Heart left ventricle (tissue), 13 donors: ENCODE measurements around the gene PLIN5.

Experiments
- POLR2A ChIP-seq, 2 donors: fragments of 450-650 bp; IDR thresholded peaks; one replicate each; pipeline ENCODE4 v1.6.1; 2017; ENCODE audit warnings: antibody characterized with exemption in 2 of 2, mild to moderate bottlenecking in 2 of 2, moderate library complexity in 2 of 2
- TF ChIP-seq, protein P1 (sequence below), 12 donors: fragments of 200-600 bp; sonication (generic) in 4 of 12; IDR thresholded peaks; one replicate each; pipeline versions ENCODE4 v1.5.0 to v1.8.0; 2018 to 2022; ENCODE audit warnings: antibody characterized with exemption in 12 of 12, mild to moderate bottlenecking in 5 of 12
- donor health status: ischemic (EF 13 %, LVEDD 7.1; RV severe dilation, severe dysfunction).
- donor health status: DM: no; HTN: yes; CAD: no.
- donor health status: DM: no; HTN: no; CAD: no.
- donor health status: ischemic (EF 25% LVEDD 6.9; RV normal size, moderate dysfunction).
- donor health status: ischemic (EF 25% LVEDD 5.7; RV mildly dilated, moderate dysfunction).
- donor health status: ischemic (EF 35%, LVEDD 5.7; RV mildly dilated, moderate dysfunction).
- donor health status: nonischemic (EF 11% LVEDD 7.7; RV severe dilation, severe dysfunction).
- donor health status: DM: yes; HTN: yes; CAD: no.
- donor health status: PGD.
- donor health status: ischemic (EF 29% LVEDD 5.4; RV normal size, mild dysfunction).
- donor health status: nonischemic (EF 23%, LVEDD 6.1; RV moderate dilation, normal function).

DNA sequence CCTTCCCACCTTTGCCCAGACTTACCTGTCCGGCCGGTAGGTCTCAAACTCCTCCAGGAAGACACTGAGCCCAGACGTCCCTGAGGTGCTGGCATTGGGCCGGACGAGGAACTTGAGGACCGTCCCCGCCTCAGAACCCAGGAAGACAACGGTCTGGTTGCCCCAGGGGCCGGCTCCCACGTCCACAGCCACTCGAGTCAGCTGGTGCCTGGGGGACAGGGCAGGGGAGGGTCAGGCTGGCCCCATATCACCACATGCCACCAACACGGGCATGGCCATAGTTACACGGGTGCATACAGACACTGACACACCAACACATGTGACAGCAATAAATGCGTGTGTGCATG is 13.2 kb upstream of the PLIN5 start:
- TF ChIP-seq, protein P1, sequence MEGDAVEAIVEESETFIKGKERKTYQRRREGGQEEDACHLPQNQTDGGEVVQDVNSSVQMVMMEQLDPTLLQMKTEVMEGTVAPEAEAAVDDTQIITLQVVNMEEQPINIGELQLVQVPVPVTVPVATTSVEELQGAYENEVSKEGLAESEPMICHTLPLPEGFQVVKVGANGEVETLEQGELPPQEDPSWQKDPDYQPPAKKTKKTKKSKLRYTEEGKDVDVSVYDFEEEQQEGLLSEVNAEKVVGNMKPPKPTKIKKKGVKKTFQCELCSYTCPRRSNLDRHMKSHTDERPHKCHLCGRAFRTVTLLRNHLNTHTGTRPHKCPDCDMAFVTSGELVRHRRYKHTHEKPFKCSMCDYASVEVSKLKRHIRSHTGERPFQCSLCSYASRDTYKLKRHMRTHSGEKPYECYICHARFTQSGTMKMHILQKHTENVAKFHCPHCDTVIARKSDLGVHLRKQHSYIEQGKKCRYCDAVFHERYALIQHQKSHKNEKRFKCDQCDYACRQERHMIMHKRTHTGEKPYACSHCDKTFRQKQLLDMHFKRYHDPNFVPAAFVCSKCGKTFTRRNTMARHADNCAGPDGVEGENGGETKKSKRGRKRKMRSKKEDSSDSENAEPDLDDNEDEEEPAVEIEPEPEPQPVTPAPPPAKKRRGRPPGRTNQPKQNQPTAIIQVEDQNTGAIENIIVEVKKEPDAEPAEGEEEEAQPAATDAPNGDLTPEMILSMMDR (IDR thresholded peaks at IDR 0.05), result no peak
- TF ChIP-seq POLR2A (IDR thresholded peaks at IDR 0.05), result no peak
